Gastrocnemius medialis (tissue), 4 donors: ENCODE measurements around the gene MFSD11. TPM values are rescaled to one million over a fixed set of nuclear protein-coding genes. Genes with fewer than 3 reads are reported as not detected.

Experiments used
- ATAC-seq, 2 donors: fragments of 150-250 bp; one replicate each; pipeline ENCODE4 v1.9.1; 2016
- DNase-seq, 2 donors: peaks; one replicate each; pipeline ENCODE4 v3.0.0-alpha.2; 2019
- H3K27ac ChIP-seq, 4 donors: fragments of 200-600 bp; sonication (generic); 1 replicate in 1 of 4; 2 replicates in 3 of 4; pipeline ENCODE4 v1.5.1; 2016 to 2018; ENCODE audit warnings: mild to moderate bottlenecking in 2 of 4, moderate library complexity in 1 of 4
- H3K27me3 ChIP-seq, 3 donors: fragments of 200-600 bp; sonication (generic) in 2 of 3; 1 replicate in 1 of 3; 2 replicates in 2 of 3; pipeline versions ENCODE4 v1.5.1 to v1.6.0; 2016 to 2019; ENCODE audit warnings: mild to moderate bottlenecking in 1 of 3, moderate library complexity in 1 of 3
- H3K36me3 ChIP-seq, 2 donors: fragments of 200-600 bp; sonication (generic) in 1 of 2; one replicate each; pipeline ENCODE4 v1.5.1; 2017 to 2018
- H3K4me1 ChIP-seq, 2 donors: fragments of 200-600 bp; sonication (generic) in 1 of 2; one replicate each; pipeline ENCODE4 v1.5.1; 2016 to 2017; ENCODE audit warnings: mild to moderate bottlenecking in 2 of 2
- H3K4me3 ChIP-seq, 4 donors: fragments of 200-600 bp; sonication (generic) in 3 of 4; 1 replicate in 1 of 4; 2 replicates in 3 of 4; pipeline ENCODE4 v1.5.1; 2016 to 2019; ENCODE audit warnings: mild to moderate bottlenecking in 2 of 4
- H3K9me3 ChIP-seq, 3 donors: fragments of 200-600 bp; sonication (generic) in 2 of 3; 1 replicate in 1 of 3; 2 replicates in 2 of 3; pipeline ENCODE4 v1.5.1; 2016 to 2019
- POLR2A ChIP-seq, 2 donors: fragments of 450-650 bp; IDR thresholded peaks; one replicate each; pipeline ENCODE4 v1.6.1; 2017; ENCODE audit warnings: antibody characterized with exemption in 2 of 2, mild to moderate bottlenecking in 2 of 2, moderate library complexity in 2 of 2
- in situ Hi-C, 4 donors: fragments of 200-750 bp; cut with MboI; loops; one replicate each; pipeline versions ENCODE4 v1.15.0 to v1.8.0; 2017; ENCODE audit warnings: low sequenced_read_pairs in 4 of 4
- intact Hi-C: fragments of 100-400 bp; cut with DNase I; formaldehyde crosslinking; loops from one replicate; pipeline ENCODE4 v1.15.1; 2023; ENCODE audit warnings: low total_unique reads
- total RNA-seq, 4 donors: library from RNA; depleted of rRNA; stranded (reverse); fragments of >200 nt; gene quantifications; one replicate each; pipeline versions ENCODE4 v1.1.0 to v1.2.3, GENCODE V29; 2016
- TF ChIP-seq, protein P1 (sequence below), 5 experiments: fragments of 450-650 bp in 3 of 5; fragments of 200-600 bp in 2 of 5; sonication (generic) in 2 of 5; IDR thresholded peaks in 4 of 5; conservative IDR thresholded peaks in 1 of 5; 1 replicate in 4 of 5; 2 replicates in 1 of 5; pipeline ENCODE4 v1.5.1; 2016 to 2019; ENCODE audit warnings: antibody characterized with exemption in 5 of 5, mild to moderate bottlenecking in 3 of 5, moderate library complexity in 3 of 5

MFSD11 gene
- total RNA-seq, 4 donors from 2014 or later = 14.0 to 24.2 (median 19.5) TPM

DNA sequence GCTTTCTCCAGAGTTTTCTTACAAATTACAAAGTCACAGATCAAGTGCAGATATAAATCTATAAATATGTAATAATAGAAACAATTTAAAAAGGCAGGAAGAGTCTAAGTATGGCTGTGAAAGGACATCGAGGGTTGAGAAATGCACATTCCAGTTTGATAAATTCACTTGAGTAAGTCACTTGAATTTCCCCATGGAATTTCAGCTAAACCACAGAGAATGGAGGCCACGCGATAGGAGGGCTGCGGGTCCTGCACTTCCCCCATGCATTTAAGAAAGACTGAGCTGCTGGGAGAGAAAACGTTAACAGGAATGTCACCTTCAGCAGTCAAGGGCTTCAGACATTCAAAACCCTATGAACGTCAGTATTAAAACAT is 21.1 kb upstream of the MFSD11 start:
- Histone ChIP-seq H3K27ac (peak overlapping the region; percentile 66 to 84 (median 73)), H3K4me3 (no peak overlapping the region), H3K27me3 (no peaks in the 10 kb centered on the region), H3K36me3 (peaks cover 5 to 77% of the 10 kb centered on the region in 2 donors), H3K4me1 (peaks cover 20 to 24% of the 10 kb centered on the region in 2 donors), H3K9me3 (no peaks in the 10 kb centered on the region)
- intact Hi-C loops (no loop called here), in situ Hi-C loops (loop anchor here in 1 of 4 donors (25.0 kb wide), 1 partner anchor 155 kb away; a partner anchor contains a TSS)
- TF ChIP-seq POLR2A (IDR thresholded peaks at IDR 0.05) = no peak
- TF ChIP-seq, protein P1, sequence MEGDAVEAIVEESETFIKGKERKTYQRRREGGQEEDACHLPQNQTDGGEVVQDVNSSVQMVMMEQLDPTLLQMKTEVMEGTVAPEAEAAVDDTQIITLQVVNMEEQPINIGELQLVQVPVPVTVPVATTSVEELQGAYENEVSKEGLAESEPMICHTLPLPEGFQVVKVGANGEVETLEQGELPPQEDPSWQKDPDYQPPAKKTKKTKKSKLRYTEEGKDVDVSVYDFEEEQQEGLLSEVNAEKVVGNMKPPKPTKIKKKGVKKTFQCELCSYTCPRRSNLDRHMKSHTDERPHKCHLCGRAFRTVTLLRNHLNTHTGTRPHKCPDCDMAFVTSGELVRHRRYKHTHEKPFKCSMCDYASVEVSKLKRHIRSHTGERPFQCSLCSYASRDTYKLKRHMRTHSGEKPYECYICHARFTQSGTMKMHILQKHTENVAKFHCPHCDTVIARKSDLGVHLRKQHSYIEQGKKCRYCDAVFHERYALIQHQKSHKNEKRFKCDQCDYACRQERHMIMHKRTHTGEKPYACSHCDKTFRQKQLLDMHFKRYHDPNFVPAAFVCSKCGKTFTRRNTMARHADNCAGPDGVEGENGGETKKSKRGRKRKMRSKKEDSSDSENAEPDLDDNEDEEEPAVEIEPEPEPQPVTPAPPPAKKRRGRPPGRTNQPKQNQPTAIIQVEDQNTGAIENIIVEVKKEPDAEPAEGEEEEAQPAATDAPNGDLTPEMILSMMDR (IDR thresholded peaks at IDR 0.05 in 4 of 5, conservative IDR thresholded peaks at IDR 0.05 in 1 of 5) = no peak
- no peak for DNase-seq
- no peak for ATAC-seq

DNA sequence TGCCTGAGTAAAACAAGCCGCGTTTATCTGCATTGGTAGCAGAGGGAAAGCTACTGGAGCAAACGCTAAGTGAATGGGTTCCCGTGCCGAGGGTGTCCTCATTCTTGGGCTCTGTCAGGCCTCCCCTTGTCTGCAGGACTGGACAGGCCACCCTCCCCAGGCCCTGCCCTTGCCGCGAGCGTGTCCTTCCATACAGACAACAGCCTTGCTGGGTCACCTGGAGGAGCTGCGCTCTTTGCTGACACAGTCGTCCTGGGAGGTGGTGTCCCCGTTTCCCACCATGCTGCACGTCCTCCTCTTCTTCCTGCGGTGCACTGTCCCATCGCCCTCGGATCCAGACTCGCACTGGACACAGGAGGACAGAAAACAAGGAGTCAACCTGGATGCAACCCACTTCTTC is 19.4 kb upstream of the MFSD11 start:
- peaks cover 5 to 88% of the 10 kb centered on the region in 2 donors for H3K36me3 ChIP-seq
- peaks cover 16 to 19% of the 10 kb centered on the region in 2 donors for H3K4me1 ChIP-seq
- DNase-seq (no peak), ATAC-seq (no peak)
- H3K27me3 ChIP-seq = no peaks in the 10 kb centered on the region
- intact Hi-C loops = no loop called here
- no peaks in the 10 kb centered on the region for H3K9me3 ChIP-seq
- H3K4me3 ChIP-seq = no peak overlapping the region
- no peak overlapping the region for H3K27ac ChIP-seq
- in situ Hi-C loops = loop anchor here in 1 of 4 donors (25.0 kb wide), 1 partner anchor 156 kb away; a partner anchor contains a TSS
- TF ChIP-seq, protein P1 (IDR thresholded peaks at IDR 0.05 in 4 of 5, conservative IDR thresholded peaks at IDR 0.05 in 1 of 5) = no peak
- no peak for TF ChIP-seq POLR2A (IDR thresholded peaks at IDR 0.05)

DNA sequence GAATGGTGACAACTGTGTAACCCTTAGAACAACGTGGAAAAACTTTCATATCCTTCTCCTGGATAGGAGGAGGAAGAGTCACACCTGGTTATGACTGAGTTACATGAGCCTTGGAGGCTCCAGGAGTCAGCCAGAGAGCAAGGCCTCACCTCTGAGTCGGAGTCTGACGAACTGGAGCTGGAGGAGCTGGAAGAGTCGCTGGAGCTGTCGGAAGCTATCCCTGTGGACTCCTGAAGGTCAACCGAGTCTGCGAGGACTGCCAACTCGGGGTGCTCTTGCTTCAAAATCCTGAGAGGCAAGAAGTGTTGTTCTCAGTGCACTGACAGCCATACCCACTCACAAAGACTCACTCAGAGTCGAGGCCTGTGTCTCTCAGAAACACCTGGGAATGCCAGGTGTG is 17.7 kb upstream of the MFSD11 start:
- DNase-seq (no peak), ATAC-seq (no peak)
- Histone ChIP-seq H3K4me3 (no peak overlapping the region), H3K27me3 (no peaks in the 10 kb centered on the region), H3K36me3 (peaks cover 5 to 94% of the 10 kb centered on the region in 2 donors), H3K27ac (no peak overlapping the region), H3K4me1 (peaks cover 22 to 28% of the 10 kb centered on the region in 2 donors), H3K9me3 (no peaks in the 10 kb centered on the region)
- intact Hi-C loops = loop anchor here (10.0 kb wide), 1 partner anchor 935 kb away; the partner anchor contains the start of gene UNK
- TF ChIP-seq, protein P1 (IDR thresholded peaks at IDR 0.05 in 4 of 5, conservative IDR thresholded peaks at IDR 0.05 in 1 of 5) = no peak
- TF ChIP-seq POLR2A (IDR thresholded peaks at IDR 0.05) = no peak
- in situ Hi-C loops = loop anchor here in 1 of 4 donors (25.0 kb wide), 1 partner anchor 158 kb away; a partner anchor contains a TSS

DNA sequence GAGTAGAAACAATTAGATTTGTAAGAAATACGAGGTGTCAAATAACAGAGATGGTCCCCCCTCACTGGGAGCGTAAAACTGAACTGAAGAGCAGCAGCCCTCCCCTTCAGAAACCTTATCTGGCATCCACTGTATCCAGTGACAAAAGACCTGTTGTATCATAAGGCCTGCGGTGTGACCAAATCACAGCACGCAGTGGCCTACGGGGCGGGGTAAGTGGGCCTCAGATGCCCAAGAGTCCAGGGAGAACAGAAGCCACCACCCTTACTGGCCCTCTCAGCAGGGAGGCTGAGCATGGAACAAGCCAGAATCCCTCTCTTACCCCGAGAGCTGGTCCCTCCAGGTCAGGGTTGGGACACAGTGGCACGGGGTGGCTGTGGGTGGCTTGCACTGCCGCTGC is 17.0 kb upstream of the MFSD11 start:
- Histone ChIP-seq H3K9me3 (no peaks in the 10 kb centered on the region), H3K4me3 (no peak overlapping the region), H3K27me3 (no peaks in the 10 kb centered on the region), H3K4me1 (peaks cover 19 to 28% of the 10 kb centered on the region in 2 donors), H3K36me3 (peaks cover 5 to 87% of the 10 kb centered on the region in 2 donors), H3K27ac (no peak overlapping the region)
- no peak for TF ChIP-seq POLR2A (IDR thresholded peaks at IDR 0.05)
- TF ChIP-seq, protein P1 (IDR thresholded peaks at IDR 0.05 in 4 of 5, conservative IDR thresholded peaks at IDR 0.05 in 1 of 5) = no peak
- in situ Hi-C loops = loop anchor here in 1 of 4 donors (25.0 kb wide), 1 partner anchor 159 kb away; a partner anchor contains a TSS
- no peak for ATAC-seq
- no peak for DNase-seq
- intact Hi-C loops = loop anchor here (10.0 kb wide), 1 partner anchor 936 kb away; the partner anchor contains the start of gene UNK
